Measurements from ENCODE around the gene TSKS. TPM values are rescaled to one million over a fixed set of nuclear protein-coding genes. Genes with fewer than 3 reads are reported as not detected.

Gene TSKS
- total RNA-seq, 1 experiment from 2014 or later = 0.76 TPM

DNA sequence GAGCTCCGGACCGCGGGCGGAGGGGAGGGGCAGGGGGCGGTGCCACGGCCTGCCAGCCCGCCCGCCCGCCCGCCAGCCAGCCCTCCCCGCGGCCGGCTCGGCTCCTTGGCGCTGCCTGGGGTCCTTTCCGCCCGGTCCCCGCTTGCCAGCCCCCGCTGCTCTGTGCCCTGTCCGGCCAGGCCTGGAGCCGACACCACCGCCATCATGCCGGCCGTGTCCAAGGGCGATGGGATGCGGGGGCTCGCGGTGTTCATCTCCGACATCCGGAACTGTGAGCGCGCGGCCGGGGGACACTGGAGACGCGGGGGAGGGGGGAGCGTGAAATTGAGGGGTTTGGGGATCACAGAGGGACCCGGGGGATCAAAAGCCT, 3.8 kb upstream of the TSKS start, which contains the start of gene AP2A1:
AP2A1 (plus strand) TSS at position 72 of the 370 bp plus-strand sequence; CDS start at position 205, 133 bp downstream.
- BruUV-seq (replicated peaks) = no TSS peak

DNA sequence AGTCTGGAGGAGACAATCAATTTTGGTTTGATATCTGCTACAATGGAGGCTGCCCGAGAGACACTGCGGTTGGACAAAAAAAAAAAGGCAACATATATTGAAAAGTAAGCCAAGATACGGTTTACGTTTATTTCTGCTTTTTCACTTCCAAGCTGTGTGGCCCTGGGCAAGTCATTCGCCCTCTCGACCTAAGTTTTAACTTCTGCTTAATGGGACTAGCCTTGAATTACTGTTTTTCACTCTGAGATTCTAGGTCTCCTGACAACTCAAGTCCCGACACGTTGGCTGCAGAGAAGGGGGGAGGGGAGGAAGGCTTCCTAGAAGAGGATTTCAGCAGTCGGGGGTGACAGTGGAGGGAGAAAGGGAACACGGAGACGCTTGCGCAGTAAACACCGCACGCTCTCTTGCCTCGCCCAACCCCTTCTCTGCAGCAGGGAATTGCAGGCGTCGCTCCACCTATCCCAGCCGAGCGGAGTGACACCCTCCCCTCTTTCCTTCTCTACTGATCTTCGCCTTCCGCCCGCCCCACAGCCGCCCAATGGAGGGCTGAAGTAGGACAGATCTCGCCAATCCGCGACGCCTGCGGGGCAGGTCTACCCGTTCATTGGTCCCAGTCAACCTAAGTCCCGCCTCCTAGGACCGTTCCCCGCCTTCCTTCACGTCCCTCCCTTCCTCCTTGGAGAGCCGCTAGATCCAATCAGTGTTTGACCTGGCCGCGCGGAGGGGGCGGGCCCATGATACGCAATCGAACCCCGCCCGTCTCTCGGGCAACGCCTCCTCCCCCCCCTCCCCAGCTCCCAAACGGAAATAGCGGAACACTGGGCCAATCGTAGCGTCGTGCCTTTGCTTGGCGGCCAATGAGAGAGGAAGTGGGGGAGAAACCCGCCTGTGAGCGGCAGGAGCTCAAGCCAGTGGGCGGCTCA, 3.2 kb upstream of the TSKS start:
- Histone ChIP-seq H3K9ac (ENCODE audit: low read length) (peak overlapping the region; percentile 74), H3K36me3 (ENCODE audit: control insufficient read depth in 1 of 2, insufficient read depth in 2 of 2, low read length in 2 of 2) (no peaks in the 10 kb centered on the region; a peak in 1 of 4 replicates), H3K4me3 (replicated peaks in 1 of 2; ENCODE audit: low read depth in 1 of 2, low read length in 2 of 2) (peak overlapping the region; percentile 91 to 97), H4K20me1 (ENCODE audit: insufficient read depth) (no peaks in the 10 kb centered on the region), H3K27ac (ENCODE audit: low read depth, low read length) (peak overlapping the region; percentile 88), H2AFZ (ENCODE audit: low read depth, low read length, poor library complexity, severe bottlenecking) (no peak overlapping the region), H3K4me1 (ENCODE audit: control insufficient read depth in 1 of 2, insufficient read depth in 2 of 2, low read length in 2 of 2) (peaks cover 21 to 37% of the 10 kb centered on the region in 2 experiments), H3K79me2 (ENCODE audit: insufficient read depth, low read length) (peaks cover 34% of the 10 kb centered on the region), H3K9me2 (ENCODE audit: insufficient read depth) (no peaks in the 10 kb centered on the region), H3K4me2 (ENCODE audit: low read length) (peak overlapping the region; percentile 93), H3K27me3 (ENCODE audit: insufficient read depth, low read length) (no peaks in the 10 kb centered on the region), H3K9me3 (ENCODE audit: control insufficient read depth in 1 of 2, insufficient read depth in 1 of 2, low read depth in 1 of 2, low read length in 2 of 2) (no peaks in the 10 kb centered on the region)
- ChIA-PET POLR2A (interaction anchor here (0.6 to 1.1 kb wide), 8 partner anchors 10 to 613 kb away, joined by 3 to 6 read pairs (median 3); partner anchors contain the start of genes RPS11 and RRAS), RAD21 (ENCODE audit: low non-redundant PET in 1 of 2, low total read pairs in 2 of 2, uncharacterized antibody in 2 of 2, unreplicated experiment in 2 of 2) (interaction anchor here in 1 of 2 experiments (1.0 kb wide), 1 partner anchor 20 kb away, joined by 6 read pairs; no protein-coding TSS in a partner anchor), CTCF (interaction anchor here (0.6 to 2.3 kb wide), 4 partner anchors 15 to 122 kb away, joined by 3 to 8 read pairs (median 6); no protein-coding TSS in a partner anchor)
- ATAC-seq (peak; percentile 91), DNase-seq (ENCODE audit: low read depth, low spot score) (peak; percentile 100)
- peak; percentile 98 for TF ChIP-seq SP1 (IDR thresholded peaks at IDR 0.05; ENCODE audit: low read depth)
- peak; percentile 47 for TF ChIP-seq POLR2A (IDR thresholded peaks at IDR 0.05; ENCODE audit: borderline replicate concordance, extremely low read depth, insufficient read depth, insufficient read length)
- TF ChIP-seq YY1 (IDR thresholded peaks at IDR 0.05; ENCODE audit: extremely low read depth, insufficient replicate concordance, low read depth, low read length) = no peak
- peak; percentile 83 for TF ChIP-seq POLR2AphosphoS5 (IDR thresholded peaks at IDR 0.05; ENCODE audit: low read depth, low read length)
- TF ChIP-seq TCF7L2 (IDR thresholded peaks at IDR 0.05; ENCODE audit: borderline replicate concordance, extremely low read depth, insufficient read depth, insufficient read length) = peak; percentile 45
- no peak for TF ChIP-seq SIN3A (IDR thresholded peaks at IDR 0.05; ENCODE audit: low read depth)
- intact Hi-C loops (cut with micrococcal nuclease) = loop anchor here (1.0 to 5.0 kb wide), 4 partner anchors 41 to 101 kb away; partner anchors contain the start of genes PNKP and PRMT1
- BruUV-seq (replicated peaks) = TSS peak; percentile 99

More for the DNA sequence above, 3.8 kb upstream of the TSKS start, which contains the start of gene AP2A1:
- H3K36me3 ChIP-seq (ENCODE audit: control insufficient read depth in 1 of 2, insufficient read depth in 2 of 2, low read length in 2 of 2) = no peaks in the 10 kb centered on the region; a peak in 1 of 4 replicates
- H3K79me2 ChIP-seq (ENCODE audit: insufficient read depth, low read length) = peaks cover 34% of the 10 kb centered on the region
- CTCF ChIA-PET = interaction anchor here (0.6 to 2.3 kb wide), 4 partner anchors 16 to 123 kb away, joined by 3 to 8 read pairs (median 6); no protein-coding TSS in a partner anchor
- RAD21 ChIA-PET (ENCODE audit: low non-redundant PET in 1 of 2, low total read pairs in 2 of 2, uncharacterized antibody in 2 of 2, unreplicated experiment in 2 of 2) = interaction anchor here in 1 of 2 experiments (1.0 kb wide), 1 partner anchor 19 kb away, joined by 6 read pairs; no protein-coding TSS in a partner anchor
- no peaks in the 10 kb centered on the region for H3K27me3 ChIP-seq (ENCODE audit: insufficient read depth, low read length)
- H3K4me2 ChIP-seq (ENCODE audit: low read length) = peak within 1 kb of the TSS; percentile 93
- H3K27ac ChIP-seq (ENCODE audit: low read depth, low read length) = peak within 1 kb of the TSS; percentile 88
- H4K20me1 ChIP-seq (ENCODE audit: insufficient read depth) = no peaks in the 10 kb centered on the region
- no peaks in the 10 kb centered on the region for H3K9me3 ChIP-seq (ENCODE audit: control insufficient read depth in 1 of 2, insufficient read depth in 1 of 2, low read depth in 1 of 2, low read length in 2 of 2)
- no peaks in the 10 kb centered on the region for H3K9me2 ChIP-seq (ENCODE audit: insufficient read depth)
- DNase-seq (ENCODE audit: low read depth, low spot score) (no peak), ATAC-seq (0 out of 2 replicates have a peak, but pooled peaks have one; percentile 0)
- peak within 1 kb of the TSS; percentile 91 for H3K9ac ChIP-seq (ENCODE audit: low read length)
- H3K4me3 ChIP-seq (replicated peaks in 1 of 2; ENCODE audit: low read depth in 1 of 2, low read length in 2 of 2) = peak within 1 kb of the TSS; percentile 91 to 97
- TF ChIP-seq POLR2AphosphoS5 (IDR thresholded peaks at IDR 0.05; ENCODE audit: low read depth, low read length) (peak; percentile 46; the same call in 1 of the 2 replicates), ELF1 (IDR thresholded peaks at IDR 0.05; ENCODE audit: borderline replicate concordance, low read depth) (no peak)
- peaks cover 21 to 34% of the 10 kb centered on the region in 2 experiments for H3K4me1 ChIP-seq (ENCODE audit: control insufficient read depth in 1 of 2, insufficient read depth in 2 of 2, low read length in 2 of 2)
- POLR2A ChIA-PET = interaction anchor here (0.6 to 1.1 kb wide), 7 partner anchors 11 to 612 kb away, joined by 3 to 6 read pairs (median 3); partner anchors contain the start of genes RPS11 and RRAS
- no peak within 1 kb of the TSS for H2AFZ ChIP-seq (ENCODE audit: low read depth, low read length, poor library complexity, severe bottlenecking)
- intact Hi-C loops (cut with micrococcal nuclease) = loop anchor here (1.0 to 5.0 kb wide), 4 partner anchors 40 to 100 kb away; partner anchors contain the start of genes PNKP and PRMT1
